ENCODE measurements around the gene LRFN2.

LRFN2 gene

GRCh38 chr6:40393641-40394040 is 193.5 kb downstream of the LRFN2 start:
- no peak for DNase-seq

GRCh38 chr6:40392589-40392988 is 194.6 kb downstream of the LRFN2 start:
- no peak for DNase-seq

DNA sequence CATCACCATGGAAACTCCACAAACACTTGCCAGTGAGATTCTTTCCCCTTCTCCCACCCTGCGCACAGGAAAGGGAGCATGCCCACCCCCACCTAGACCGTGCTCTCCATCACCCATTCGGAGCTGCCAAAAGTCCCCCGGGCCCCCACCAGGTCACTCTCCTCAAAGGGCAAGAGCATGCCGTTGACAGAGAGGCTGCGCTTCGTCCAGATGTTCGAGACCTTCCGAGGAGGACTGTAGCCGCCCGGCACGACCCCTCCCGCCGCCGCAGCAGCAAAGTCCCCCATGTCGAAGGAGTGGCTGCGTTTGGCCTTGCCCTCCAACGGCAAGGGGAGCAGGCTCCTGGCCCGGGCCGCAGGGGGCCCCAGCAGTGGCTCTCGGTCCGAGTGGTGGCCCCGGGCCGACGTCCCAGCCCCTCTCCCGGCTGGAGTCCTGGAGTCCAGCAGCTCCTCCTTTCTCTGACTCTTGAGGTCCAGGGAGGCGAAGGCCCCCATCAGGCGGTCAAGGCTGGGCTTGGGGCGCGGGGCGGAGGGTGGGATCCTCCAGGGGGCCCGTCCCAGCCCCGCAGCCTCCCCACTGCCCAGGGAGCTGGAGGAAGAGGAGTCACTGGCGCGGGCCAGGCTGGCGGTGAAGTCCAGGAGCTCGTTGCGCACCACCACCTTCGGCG is 195.2 kb downstream of the LRFN2 start:
- no peak for DNase-seq

GRCh38 chr6:40391086-40391485 is 196.1 kb downstream of the LRFN2 start:
- no peak for DNase-seq

- DNase-seq = no peak
These were observed 196.9 kb downstream of the LRFN2 start for GRCh38 chr6:40390144-40390800.

GRCh38 chr6:40389254-40389653 is 197.9 kb downstream of the LRFN2 start:
- no peak for DNase-seq

- no peak for DNase-seq
These were observed 199.3 kb downstream of the LRFN2 start for GRCh38 chr6:40387871-40388264.

DNA sequence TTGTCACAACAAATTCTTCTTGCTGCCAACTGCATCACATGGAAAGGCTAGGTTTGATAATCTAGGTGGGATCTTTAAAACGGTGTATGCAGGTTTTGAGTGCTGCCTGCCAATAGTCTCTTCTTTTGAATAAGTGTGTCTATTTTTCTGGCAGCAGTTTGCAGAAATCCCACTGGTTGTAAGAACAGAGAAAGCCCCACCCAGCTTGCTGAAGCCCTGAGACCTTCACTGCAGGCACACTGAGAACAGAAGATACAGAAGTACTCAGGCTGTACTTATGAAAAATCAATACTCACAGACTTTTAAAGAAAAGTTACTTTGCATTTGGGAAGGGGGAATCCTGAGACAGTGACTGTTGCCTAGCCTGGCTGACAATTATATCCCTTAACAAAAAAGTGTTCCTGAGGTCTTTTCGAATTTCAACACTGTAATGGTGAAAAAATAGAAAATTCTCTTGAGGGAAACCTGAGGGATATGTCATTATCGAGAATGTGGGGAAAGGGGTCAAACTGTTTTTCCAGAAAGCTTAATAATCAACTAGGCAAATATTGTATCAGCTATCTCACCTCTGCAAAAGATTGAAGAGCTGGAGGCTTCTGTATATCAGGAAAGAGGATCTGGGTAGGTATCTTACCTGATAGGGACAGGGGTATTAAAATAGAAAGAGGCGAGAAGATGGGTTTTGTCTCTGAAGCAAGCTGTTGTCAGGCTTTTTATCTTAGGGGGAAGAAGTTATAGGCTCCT is 199.9 kb downstream of the LRFN2 start:
- DNase-seq = no peak

- no peak for DNase-seq
These were observed 201.0 kb downstream of the LRFN2 start for GRCh38 chr6:40386200-40386599.

GRCh38 chr6:40383348-40384115 is 203.6 kb downstream of the LRFN2 start:
- DNase-seq = no peak

DNA sequence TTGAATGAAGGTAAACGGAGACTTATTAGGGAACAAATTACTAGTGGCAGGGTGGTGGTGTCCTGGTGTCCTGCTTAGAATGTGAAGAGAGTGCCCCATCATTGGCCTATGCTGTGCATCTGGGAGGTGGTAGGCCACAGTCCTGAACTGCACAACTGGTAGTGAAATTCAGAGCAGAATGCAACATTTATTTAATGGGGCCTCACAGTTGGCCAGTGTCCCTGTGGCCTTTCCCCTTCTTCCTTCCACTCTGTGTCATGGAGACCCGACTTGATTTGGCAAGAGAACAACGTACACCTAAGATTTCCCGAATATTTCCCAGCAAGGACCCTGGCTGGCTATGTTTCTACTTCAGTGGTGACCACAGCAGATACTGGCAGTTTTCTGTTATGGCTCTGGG is 206.9 kb downstream of the LRFN2 start:
- no peak for DNase-seq

DNA sequence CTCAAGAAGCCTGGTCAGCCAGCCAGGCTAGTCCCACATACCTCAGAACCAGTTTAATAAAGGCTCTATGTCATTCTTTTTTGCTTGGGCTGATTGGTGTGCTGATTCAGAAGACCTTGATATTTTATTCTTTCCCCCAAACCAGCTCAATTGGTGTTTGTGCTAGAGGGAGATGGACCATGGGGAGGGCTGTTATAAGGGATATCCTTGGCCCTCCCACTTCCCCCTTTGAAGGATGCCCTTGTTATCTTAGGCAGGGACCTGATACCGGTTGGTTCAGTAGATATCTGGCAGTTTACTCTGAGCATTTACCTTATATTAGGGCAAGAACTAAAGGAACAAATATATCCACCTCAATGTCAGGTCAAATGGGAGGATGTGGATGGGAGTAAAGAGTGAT is 207.4 kb downstream of the LRFN2 start:
- no peak for DNase-seq

GRCh38 chr6:40378725-40379074 is 208.5 kb downstream of the LRFN2 start:
- DNase-seq = no peak

DNA sequence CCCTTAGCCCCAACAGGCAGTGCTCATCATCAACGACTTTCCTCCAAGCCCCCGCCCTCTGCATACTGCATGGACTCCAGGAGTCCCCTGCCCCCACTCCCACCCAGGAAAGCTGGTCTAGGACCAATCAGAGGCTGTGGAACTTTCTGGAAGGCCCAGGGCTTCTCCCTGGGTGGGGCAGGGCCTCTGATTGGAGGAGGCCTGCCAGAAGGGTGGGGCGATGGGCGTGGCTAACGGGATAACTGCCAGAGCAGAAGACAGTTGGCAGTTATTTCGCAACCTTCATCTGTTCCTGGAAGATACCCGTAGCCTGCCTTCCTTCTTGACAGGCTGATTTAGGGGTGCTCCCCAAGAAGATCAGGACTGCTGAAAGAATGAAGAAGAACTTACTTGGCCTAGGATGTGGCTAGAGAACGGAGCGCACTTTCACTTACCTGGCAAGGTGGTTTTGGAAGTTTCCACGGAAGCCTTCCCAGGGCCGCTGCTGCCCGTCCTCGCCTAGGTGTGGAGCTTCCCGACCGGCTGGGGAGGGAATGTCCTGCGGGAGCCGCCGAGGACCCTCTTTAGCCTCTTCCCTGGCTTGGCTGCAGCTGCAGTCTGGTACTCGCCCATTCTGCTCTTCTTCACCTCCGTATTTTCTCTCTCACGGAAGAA is 209.0 kb downstream of the LRFN2 start:
- no peak for DNase-seq

DNA sequence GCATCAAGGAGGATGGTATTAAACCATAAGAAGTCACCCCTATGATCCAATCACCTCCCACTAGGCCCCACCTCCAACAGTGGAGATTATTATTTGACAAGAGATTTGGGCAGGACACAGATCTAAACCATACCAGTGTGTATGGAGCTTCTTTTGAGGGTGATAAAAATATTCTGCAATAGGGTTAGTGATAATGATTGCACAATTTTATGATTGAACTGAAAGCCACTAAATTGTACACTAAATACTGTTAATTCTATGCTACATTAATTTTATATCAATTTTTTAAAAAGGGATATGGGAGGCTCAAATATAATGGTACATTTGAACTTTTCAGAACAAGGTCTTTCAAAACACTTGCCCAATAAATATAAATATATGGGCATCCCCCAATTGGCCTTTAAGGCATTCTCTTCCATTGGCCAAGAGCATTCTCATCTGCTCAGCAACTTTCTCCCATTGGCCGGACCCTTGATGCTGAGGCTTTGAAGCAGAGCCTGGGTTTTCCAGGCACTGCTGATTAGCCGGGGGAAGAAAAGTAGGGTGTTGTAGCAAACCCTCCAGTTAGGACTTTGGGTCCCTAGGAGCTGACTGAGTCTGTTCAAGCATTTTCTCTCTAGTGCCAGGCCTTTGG is 209.9 kb downstream of the LRFN2 start:
- no peak for DNase-seq

DNA sequence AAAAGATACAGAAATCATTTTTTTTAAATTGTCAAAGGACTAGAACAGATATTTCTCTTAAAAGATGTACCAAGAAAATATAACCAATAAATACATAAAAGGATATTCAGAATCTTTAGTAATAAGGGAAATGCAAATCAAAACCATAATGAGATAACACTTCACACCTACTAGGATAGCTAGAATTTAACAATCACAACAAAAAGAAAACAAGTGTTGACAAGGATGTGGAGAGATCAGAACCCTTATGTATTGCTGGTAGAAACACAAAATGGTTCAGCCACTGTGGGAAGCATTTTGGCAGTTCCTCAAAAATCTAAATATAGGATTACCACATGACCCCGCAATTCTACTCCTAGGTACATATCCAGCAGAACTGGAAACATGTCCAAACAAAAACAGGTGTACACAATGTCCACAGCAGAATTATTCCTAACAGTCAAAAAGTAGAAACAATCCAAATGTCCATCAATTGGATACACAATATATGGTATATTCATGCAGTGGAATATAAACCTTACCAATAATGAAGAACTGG is 211.0 kb downstream of the LRFN2 start:
- no peak for DNase-seq

- DNase-seq = no peak
These were observed 213.9 kb downstream of the LRFN2 start for GRCh38 chr6:40373267-40373666.

GRCh38 chr6:40371621-40372020 is 215.5 kb downstream of the LRFN2 start:
- DNase-seq = no peak

DNA sequence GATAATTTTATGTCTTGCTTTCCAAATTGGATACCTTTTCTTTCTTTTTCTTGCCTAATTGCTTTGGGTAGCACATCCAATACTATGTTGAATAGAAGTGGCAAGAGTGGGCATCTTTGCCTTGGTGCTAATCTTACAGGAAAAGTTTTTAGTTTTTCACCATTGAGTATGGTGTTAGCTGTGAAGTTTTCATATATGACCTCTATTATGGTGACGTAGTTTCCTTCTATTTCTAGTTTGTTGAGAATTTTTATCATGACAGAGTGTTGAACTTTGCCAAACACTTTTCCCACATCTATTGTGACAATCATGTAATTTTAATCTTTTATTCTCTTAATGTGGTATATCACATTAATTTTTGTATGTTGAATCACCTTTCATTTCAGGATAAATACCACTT is 216.1 kb downstream of the LRFN2 start:
- DNase-seq = no peak

- no peak for DNase-seq
These were observed 217.3 kb downstream of the LRFN2 start for GRCh38 chr6:40369891-40370290.

DNA sequence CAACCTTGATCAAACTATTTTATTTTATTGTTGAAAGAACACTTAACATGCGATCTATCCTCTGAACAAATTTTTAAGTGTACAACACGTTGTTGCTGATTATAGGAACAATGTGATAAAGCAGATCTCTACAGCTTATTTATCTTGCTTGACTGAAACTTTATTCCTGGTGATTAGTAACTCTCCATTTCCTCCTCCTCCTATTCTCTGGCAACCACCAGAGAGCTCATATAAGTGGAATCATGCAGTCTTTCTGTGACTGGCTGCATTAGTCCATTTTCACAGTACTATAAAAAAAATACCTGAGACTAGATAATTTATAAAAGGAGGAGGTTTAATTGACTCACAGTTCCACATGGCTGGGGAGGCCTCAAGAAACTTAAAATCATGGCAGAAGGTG is 218.1 kb downstream of the LRFN2 start:
- DNase-seq = no peak

DNA sequence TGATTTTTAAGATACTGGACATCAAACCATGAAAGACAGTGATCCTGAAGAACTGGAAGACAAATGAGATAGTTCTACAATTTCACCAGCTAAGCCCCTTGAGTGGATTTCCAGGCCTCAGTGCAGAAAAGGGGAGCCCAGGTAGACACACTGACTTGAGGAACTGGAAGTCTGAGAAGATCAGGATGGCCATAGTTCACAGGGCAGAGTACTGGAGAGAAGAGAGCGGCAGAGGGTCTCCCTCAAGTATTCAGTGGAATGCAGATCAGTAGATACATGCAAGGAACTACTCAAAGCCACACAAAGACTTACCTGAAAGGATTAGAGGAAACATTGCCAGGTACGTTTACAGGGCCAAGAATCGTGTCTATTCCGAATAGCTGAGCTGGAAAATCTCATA is 224.3 kb downstream of the LRFN2 start:
- DNase-seq = no peak

All from right forelimb (tissue), 1 donor.